Cardiac muscle cell (in vitro differentiated cells and primary cell): ENCODE measurements around the gene CDH5. TPM values are rescaled to one million over a fixed set of nuclear protein-coding genes. Genes with fewer than 3 reads are reported as not detected.

Experiments used
- DNase-seq, 2 donors: peaks; one replicate each; pipeline versions ENCODE4 v3.0.0 to v3.0.0-alpha.2; 2010 to 2017; ENCODE audit warnings: low read depth in 1 of 2, low spot score in 1 of 2
- H3K27ac ChIP-seq: fragments of 200-600 bp; sonication (generic); 2 replicates; pipeline ENCODE4 v1.5.1; 2016
- H3K27me3 ChIP-seq: fragments of 200-600 bp; sonication (generic); 2 replicates; pipeline ENCODE4 v1.6.0; 2016; ENCODE audit warnings: control low read depth
- H3K36me3 ChIP-seq: fragments of 200-600 bp; sonication (generic); 2 replicates; pipeline ENCODE4 v1.5.1; 2016; ENCODE audit warnings: control low read depth
- H3K4me1 ChIP-seq: fragments of 200-600 bp; sonication (generic); 2 replicates; pipeline ENCODE4 v1.8.1; 2017; ENCODE audit warnings: low read depth, mild to moderate bottlenecking, mixed run types
- H3K4me3 ChIP-seq: fragments of 200-600 bp; sonication (generic); 2 replicates; pipeline ENCODE4 v1.5.1; 2016; ENCODE audit warnings: mild to moderate bottlenecking
- H3K9me3 ChIP-seq: fragments of 200-600 bp; sonication (generic); 2 replicates; pipeline ENCODE4 v1.5.1; 2017; ENCODE audit warnings: low read depth, mild to moderate bottlenecking, control low read depth
- CTCF ChIP-seq: IDR thresholded peaks from 2 replicates; pipeline ENCODE4 v1.5.1; 2012; ENCODE audit warnings: low read depth, mild to moderate bottlenecking, low read length
- polyA plus RNA-seq: library from polyadenylated mRNA; unstranded; fragments of >200 nt; fragmentation: Nextera tagmentation; extraction: Ambion mirVana; gene quantifications from 2 replicates; pipeline ENCODE4 v1.2.1, GENCODE V29; 2016
- total RNA-seq: library from RNA; depleted of rRNA; stranded (reverse); fragments of >200 nt; gene quantifications from 2 replicates; pipeline ENCODE4 v1.2.3, GENCODE V29; 2016

CDH5 gene
- total and polyA plus RNA-seq, 2 experiments from 2014 or later = 1.1 to 4.1 TPM

- Histone ChIP-seq H3K36me3 (no peaks in the 10 kb centered on the region), H3K4me1 (no peaks in the 10 kb centered on the region), H3K27me3 (no peaks in the 10 kb centered on the region), H3K27ac (no peak overlapping the region), H3K4me3 (no peak overlapping the region), H3K9me3 (no peaks in the 10 kb centered on the region)
- TF ChIP-seq CTCF = peak; percentile 79
- peak; percentile 75 to 90 for DNase-seq
Observed at GRCh38 chr16:66357523-66357928, 9.0 kb upstream of the CDH5 start.

- no peaks in the 10 kb centered on the region for H3K27me3 ChIP-seq
- H3K9me3 ChIP-seq = no peaks in the 10 kb centered on the region
- H3K4me1 ChIP-seq = no peaks in the 10 kb centered on the region
- no peak overlapping the region for H3K27ac ChIP-seq
- H3K36me3 ChIP-seq = no peaks in the 10 kb centered on the region
- DNase-seq = no peak
- TF ChIP-seq CTCF = no peak
- H3K4me3 ChIP-seq = no peak overlapping the region
Observed at GRCh38 chr16:66358231-66358630, 8.3 kb upstream of the CDH5 start.

GRCh38 chr16:66359012-66359411 is 7.5 kb upstream of the CDH5 start:
- Histone ChIP-seq H3K27ac (no peak overlapping the region), H3K27me3 (no peaks in the 10 kb centered on the region), H3K4me3 (no peak overlapping the region), H3K4me1 (no peaks in the 10 kb centered on the region), H3K9me3 (no peaks in the 10 kb centered on the region), H3K36me3 (no peaks in the 10 kb centered on the region)
- DNase-seq = peak; percentile 19 to 43
- TF ChIP-seq CTCF = no peak

GRCh38 chr16:66359811-66360608 is 6.5 kb upstream of the CDH5 start:
- peak in 1 of 2 donors; percentile 43 for DNase-seq
- no peak overlapping the region for H3K27ac ChIP-seq
- no peak overlapping the region for H3K4me3 ChIP-seq
- no peak for TF ChIP-seq CTCF
- H3K27me3 ChIP-seq = no peaks in the 10 kb centered on the region
- H3K9me3 ChIP-seq = no peaks in the 10 kb centered on the region
- H3K36me3 ChIP-seq = no peaks in the 10 kb centered on the region
- no peaks in the 10 kb centered on the region for H3K4me1 ChIP-seq

- H3K9me3 ChIP-seq = no peaks in the 10 kb centered on the region
- no peak overlapping the region for H3K4me3 ChIP-seq
- H3K27me3 ChIP-seq = no peaks in the 10 kb centered on the region
- no peak for DNase-seq
- TF ChIP-seq CTCF = no peak
- H3K27ac ChIP-seq = no peak overlapping the region
- no peaks in the 10 kb centered on the region for H3K4me1 ChIP-seq
- no peaks in the 10 kb centered on the region for H3K36me3 ChIP-seq
Observed at GRCh38 chr16:66360624-66361324, 5.7 kb upstream of the CDH5 start.
